Activated naive CD8-positive, alpha-beta T cell (primary cell): ENCODE measurements around the gene POLA1.
"Not testable (repeated sequence)": the region's sequence is repeated elsewhere in the genome, so short reads cannot be mapped to it uniquely, and the experiment has no call there.

Experiments
- H3K27ac Mint-ChIP-seq: one replicate; pipeline ENCODE4 v1.8.0; 2021; ENCODE audit warnings: mixed read lengths
- H3K27me3 Mint-ChIP-seq: one replicate; pipeline ENCODE4 v1.8.0; 2021; ENCODE audit warnings: mixed read lengths
- H3K36me3 Mint-ChIP-seq: one replicate; pipeline ENCODE4 v1.8.0; 2021; ENCODE audit warnings: mixed read lengths
- H3K4me1 Mint-ChIP-seq: one replicate; pipeline ENCODE4 v1.8.0; 2021; ENCODE audit warnings: low read depth, mixed read lengths
- H3K4me3 Mint-ChIP-seq: one replicate; pipeline ENCODE4 v1.8.0; 2021; ENCODE audit warnings: mild to moderate bottlenecking, mixed read lengths
- H3K9me3 Mint-ChIP-seq: one replicate; pipeline ENCODE4 v1.8.0; 2021; ENCODE audit warnings: low read depth, mixed read lengths

Gene POLA1

GRCh38 chrX:24799565-24799964 is 105.8 kb downstream of the POLA1 start:
- Mint-ChIP-seq H3K4me3 (no peak overlapping the region), H3K36me3 (peaks cover 12% of the 10 kb centered on the region), H3K27me3 (no peaks in the 10 kb centered on the region), H3K4me1 (no peaks in the 10 kb centered on the region), H3K27ac (no peak overlapping the region), H3K9me3 (no peaks in the 10 kb centered on the region)

- Mint-ChIP-seq H3K4me3 (no peak overlapping the region), H3K36me3 (peaks cover 6% of the 10 kb centered on the region), H3K27ac (no peak overlapping the region), H3K9me3 (no peaks in the 10 kb centered on the region), H3K4me1 (peaks cover 4% of the 10 kb centered on the region), H3K27me3 (no peaks in the 10 kb centered on the region)
These were observed 111.5 kb downstream of the POLA1 start for GRCh38 chrX:24805201-24805600.

- H3K4me3 Mint-ChIP-seq, H3K9me3 Mint-ChIP-seq, H3K27me3 Mint-ChIP-seq, H3K27ac Mint-ChIP-seq, H3K4me1 Mint-ChIP-seq: not testable (repeated sequence)
- H3K36me3 Mint-ChIP-seq, result peaks cover 12% of the 10 kb centered on the region
These were observed 126.1 kb downstream of the POLA1 start for GRCh38 chrX:24819807-24820206.

GRCh38 chrX:24828147-24828546 is 134.4 kb downstream of the POLA1 start:
- H3K36me3 Mint-ChIP-seq, result peaks cover 25% of the 10 kb centered on the region
- no peaks in the 10 kb centered on the region for H3K27me3 Mint-ChIP-seq

GRCh38 chrX:24828600-24828999 is 134.9 kb downstream of the POLA1 start:
- no peaks in the 10 kb centered on the region for H3K27me3 Mint-ChIP-seq
- no peaks in the 10 kb centered on the region for H3K9me3 Mint-ChIP-seq
- H3K27ac Mint-ChIP-seq, result no peak overlapping the region
- no peaks in the 10 kb centered on the region for H3K4me1 Mint-ChIP-seq
- no peak overlapping the region for H3K4me3 Mint-ChIP-seq
- H3K36me3 Mint-ChIP-seq, result peaks cover 25% of the 10 kb centered on the region

More at GRCh38 chrX:24828147-24828546, 134.4 kb downstream of the POLA1 start:
- no peak overlapping the region for H3K4me3 Mint-ChIP-seq
- H3K9me3 Mint-ChIP-seq, result no peaks in the 10 kb centered on the region
- no peaks in the 10 kb centered on the region for H3K4me1 Mint-ChIP-seq
- H3K27ac Mint-ChIP-seq, result no peak overlapping the region

- Mint-ChIP-seq H3K4me3 (no peak overlapping the region), H3K4me1 (no peaks in the 10 kb centered on the region), H3K27me3 (no peaks in the 10 kb centered on the region), H3K27ac (no peak overlapping the region), H3K9me3 (no peaks in the 10 kb centered on the region), H3K36me3 (peaks cover 5% of the 10 kb centered on the region)
These were observed 140.0 kb downstream of the POLA1 start for GRCh38 chrX:24833695-24834094.

- Mint-ChIP-seq H3K4me1 (no peaks in the 10 kb centered on the region), H3K9me3 (no peaks in the 10 kb centered on the region), H3K27me3 (no peaks in the 10 kb centered on the region), H3K27ac (no peak overlapping the region), H3K4me3 (no peak overlapping the region), H3K36me3 (no peaks in the 10 kb centered on the region)
These were observed 144.2 kb downstream of the POLA1 start for GRCh38 chrX:24837966-24838365.

GRCh38 chrX:24838629-24839028 is 144.9 kb downstream of the POLA1 start:
- Mint-ChIP-seq H3K9me3 (no peaks in the 10 kb centered on the region), H3K27ac (no peak overlapping the region), H3K4me1 (no peaks in the 10 kb centered on the region), H3K27me3 (no peaks in the 10 kb centered on the region), H3K4me3 (no peak overlapping the region), H3K36me3 (no peaks in the 10 kb centered on the region)

- Mint-ChIP-seq H3K4me1 (no peaks in the 10 kb centered on the region), H3K36me3 (no peaks in the 10 kb centered on the region), H3K4me3 (no peak overlapping the region), H3K27ac (no peak overlapping the region), H3K27me3 (no peaks in the 10 kb centered on the region), H3K9me3 (no peaks in the 10 kb centered on the region)
These were observed 145.6 kb downstream of the POLA1 start for GRCh38 chrX:24839331-24839730.

- H3K27ac Mint-ChIP-seq, result no peak overlapping the region
- no peak overlapping the region for H3K4me3 Mint-ChIP-seq
- no peaks in the 10 kb centered on the region for H3K4me1 Mint-ChIP-seq
- H3K9me3 Mint-ChIP-seq, result no peaks in the 10 kb centered on the region
- H3K27me3 Mint-ChIP-seq, result no peaks in the 10 kb centered on the region
- H3K36me3 Mint-ChIP-seq, result peaks cover 3% of the 10 kb centered on the region
These were observed 148.8 kb downstream of the POLA1 start for GRCh38 chrX:24842486-24842885.

GRCh38 chrX:24846550-24847150 is 152.9 kb downstream of the POLA1 start:
- Mint-ChIP-seq H3K27ac (no peak overlapping the region), H3K36me3 (peaks cover 6% of the 10 kb centered on the region), H3K4me1 (no peaks in the 10 kb centered on the region), H3K9me3 (no peaks in the 10 kb centered on the region), H3K4me3 (no peak overlapping the region), H3K27me3 (no peaks in the 10 kb centered on the region)

GRCh38 chrX:24851289-24851688 is 157.6 kb downstream of the POLA1 start:
- H3K27ac Mint-ChIP-seq, result no peak overlapping the region
- no peaks in the 10 kb centered on the region for H3K9me3 Mint-ChIP-seq
- H3K4me1 Mint-ChIP-seq, result no peaks in the 10 kb centered on the region
- no peak overlapping the region for H3K4me3 Mint-ChIP-seq
- H3K27me3 Mint-ChIP-seq, result no peaks in the 10 kb centered on the region
- H3K36me3 Mint-ChIP-seq, result peaks cover 15% of the 10 kb centered on the region

GRCh38 chrX:24851780-24852179 is 158.1 kb downstream of the POLA1 start:
- Mint-ChIP-seq H3K36me3 (peaks cover 15% of the 10 kb centered on the region), H3K4me3 (no peak overlapping the region)

GRCh38 chrX:24858004-24858746 is 164.5 kb downstream of the POLA1 start:
- no peak overlapping the region for H3K4me3 Mint-ChIP-seq
- peaks cover 16% of the 10 kb centered on the region for H3K36me3 Mint-ChIP-seq
- no peaks in the 10 kb centered on the region for H3K27me3 Mint-ChIP-seq
- no peaks in the 10 kb centered on the region for H3K4me1 Mint-ChIP-seq
- H3K27ac Mint-ChIP-seq, result peak overlapping the region; percentile 28
- no peaks in the 10 kb centered on the region for H3K9me3 Mint-ChIP-seq

More at GRCh38 chrX:24851780-24852179, 158.1 kb downstream of the POLA1 start:
- Mint-ChIP-seq H3K27ac (no peak overlapping the region), H3K27me3 (no peaks in the 10 kb centered on the region), H3K4me1 (no peaks in the 10 kb centered on the region), H3K9me3 (no peaks in the 10 kb centered on the region)

GRCh38 chrX:24859211-24859841 is 165.6 kb downstream of the POLA1 start:
- Mint-ChIP-seq H3K27me3 (no peaks in the 10 kb centered on the region), H3K4me3 (no peak overlapping the region), H3K27ac (no peak overlapping the region), H3K9me3 (no peaks in the 10 kb centered on the region), H3K4me1 (no peaks in the 10 kb centered on the region), H3K36me3 (peaks cover 16% of the 10 kb centered on the region)
